HG03139 (cell line): ENCODE data around the gene EFHB.
"Not testable (repeated sequence)": the region's sequence is repeated elsewhere in the genome, so short reads cannot be mapped to it uniquely, and the experiment has no call there.

ENCODE experiments used
- ATAC-seq: cut with Tn5 transposase; IDR thresholded peaks from one replicate; pipeline ENCODE4 v1.9.1; 2021; ENCODE audit not compliant: unreplicated experiment

Gene EFHB

DNA sequence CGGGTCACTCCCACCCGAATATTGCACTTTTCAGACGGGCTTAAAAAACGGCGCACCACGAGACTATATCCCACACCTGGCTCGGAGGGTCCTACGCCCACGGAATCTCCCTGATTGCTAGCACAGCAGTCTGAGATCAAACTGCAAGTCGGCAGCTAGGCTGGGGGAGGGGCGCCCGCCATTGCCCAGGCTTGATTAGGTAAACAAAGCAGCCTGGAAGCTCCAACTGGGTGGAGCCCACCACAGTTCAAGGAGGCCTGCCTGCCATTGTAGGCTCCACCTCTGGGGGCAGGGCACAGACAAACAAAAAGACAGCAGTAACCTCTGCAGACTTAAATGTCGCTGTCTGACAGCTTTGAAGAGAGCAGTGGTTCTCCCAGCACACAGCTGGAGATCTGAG, 78.7 kb downstream of the EFHB start:
- ATAC-seq = not testable (repeated sequence)

GRCh38 chr3:19846609-19847008, 87.4 kb downstream of the EFHB start:
- ATAC-seq = not testable (repeated sequence)
